Activated CD4-positive, alpha-beta T cell treated with anti-CD3 and anti-CD28 coated beads, Interleukin-2, amount 10 ng/mL, durations not matched to agents 24 days and 14 days (primary cell): ENCODE data around the gene ANKRD13C. TPM values are rescaled to one million over a fixed set of nuclear protein-coding genes. Genes with fewer than 3 reads are reported as not detected.
"Not testable (repeated sequence)": the region's sequence is repeated elsewhere in the genome, so short reads cannot be mapped to it uniquely, and the experiment has no call there.

Source experiments
- DNase-seq: peaks from one replicate; pipeline ENCODE4 v3.0.0; 2022
- H3K27ac Mint-ChIP-seq: one replicate; pipeline ENCODE4 v1.8.0; 2022; ENCODE audit warnings: mild to moderate bottlenecking, mixed read lengths
- H3K27me3 Mint-ChIP-seq: one replicate; pipeline ENCODE4 v1.8.0; 2022; ENCODE audit warnings: mixed read lengths
- H3K36me3 Mint-ChIP-seq: one replicate; pipeline ENCODE4 v1.8.0; 2022; ENCODE audit warnings: low read depth, mild to moderate bottlenecking, mixed read lengths
- H3K4me1 Mint-ChIP-seq: one replicate; pipeline ENCODE4 v1.8.0; 2021; ENCODE audit warnings: mixed read lengths
- H3K4me3 Mint-ChIP-seq: one replicate; pipeline ENCODE4 v1.8.0; 2022; ENCODE audit warnings: mild to moderate bottlenecking, moderate library complexity, mixed read lengths
- H3K9me3 Mint-ChIP-seq: one replicate; pipeline ENCODE4 v1.8.0; 2021; ENCODE audit warnings: mixed read lengths
- intact Hi-C: fragments of 100-400 bp; cut with micrococcal nuclease; formaldehyde crosslinking; loops from one replicate; pipeline ENCODE4 v1.15.1; 2023
- total RNA-seq: library from RNA; stranded (reverse); gene quantifications from 2 replicates; pipeline ENCODE4 v1.2.3, GENCODE V29; 2022

ANKRD13C gene
- total RNA-seq, 1 donor from 2014 or later = 24.6 TPM

DNA sequence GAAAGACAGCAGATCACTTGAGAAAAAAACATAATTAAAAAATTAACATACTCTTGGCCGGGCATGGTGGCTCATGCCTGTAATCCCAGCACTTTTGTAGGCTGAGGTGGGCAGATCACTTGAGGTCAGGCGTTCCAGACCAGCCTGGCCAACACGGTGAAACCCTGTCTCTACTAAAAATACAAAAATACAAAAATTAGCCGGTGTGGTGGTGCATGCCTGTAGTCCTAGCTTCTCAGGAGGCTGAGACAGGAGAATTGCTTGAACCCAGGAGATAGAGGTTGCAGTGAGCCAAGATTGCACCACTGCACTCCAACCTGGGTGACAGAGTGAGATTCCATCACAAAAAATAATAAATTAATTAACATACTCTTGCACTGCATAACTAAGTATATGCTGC is 4.7 kb downstream of the ANKRD13C start:
- H3K4me1 Mint-ChIP-seq = peaks cover 37% of the 10 kb centered on the region
- not testable (repeated sequence) for H3K9me3 Mint-ChIP-seq, H3K27me3 Mint-ChIP-seq, H3K27ac Mint-ChIP-seq, H3K4me3 Mint-ChIP-seq, DNase-seq
- intact Hi-C loops = loop anchor here (5.0 to 10.0 kb wide), 3 partner anchors 32 to 155 kb away; no protein-coding TSS in a partner anchor
- peaks cover 41% of the 10 kb centered on the region for H3K36me3 Mint-ChIP-seq

DNA sequence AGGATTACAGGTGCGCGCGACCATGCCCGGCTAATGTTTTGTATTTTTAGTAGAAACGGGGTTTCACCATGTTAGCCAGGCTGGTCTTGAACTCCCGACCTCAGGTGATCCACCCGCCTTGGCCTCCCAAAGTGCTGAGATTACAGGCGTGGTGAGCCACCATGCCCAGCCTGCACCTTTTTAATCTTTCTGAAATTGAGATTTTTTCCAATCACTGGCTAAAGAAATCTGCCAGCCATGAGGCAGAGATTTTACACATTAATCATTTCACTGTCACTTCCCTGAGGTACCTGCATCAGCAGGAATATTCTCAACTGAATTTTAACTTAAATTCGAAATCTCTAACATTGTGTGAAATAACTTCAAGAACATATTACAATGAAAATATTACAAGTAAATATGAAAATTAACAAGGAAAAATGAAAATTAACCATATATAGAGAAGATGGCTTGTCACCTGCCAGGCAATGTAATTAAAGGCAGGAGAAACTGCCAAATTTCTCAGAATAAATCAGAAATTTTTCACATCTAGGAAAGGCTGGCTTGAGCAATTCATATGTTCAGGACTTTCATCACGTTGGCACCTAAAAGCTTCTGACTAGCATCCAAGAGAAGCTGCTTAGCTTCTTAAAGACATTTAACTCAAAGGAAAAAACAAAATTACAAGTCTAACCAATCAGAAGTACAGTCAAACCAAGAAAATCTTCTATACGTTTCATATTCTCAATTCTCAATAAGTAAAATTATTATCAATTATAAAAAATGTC is 5.9 kb downstream of the ANKRD13C start:
- H3K27ac Mint-ChIP-seq = no peak overlapping the region
- H3K27me3 Mint-ChIP-seq = no peaks in the 10 kb centered on the region
- H3K36me3 Mint-ChIP-seq = peaks cover 40% of the 10 kb centered on the region
- H3K4me3 Mint-ChIP-seq = no peak overlapping the region
- no peaks in the 10 kb centered on the region for H3K9me3 Mint-ChIP-seq
- peaks cover 36% of the 10 kb centered on the region for H3K4me1 Mint-ChIP-seq
- DNase-seq = no peak
- intact Hi-C loops = no loop called here

DNA sequence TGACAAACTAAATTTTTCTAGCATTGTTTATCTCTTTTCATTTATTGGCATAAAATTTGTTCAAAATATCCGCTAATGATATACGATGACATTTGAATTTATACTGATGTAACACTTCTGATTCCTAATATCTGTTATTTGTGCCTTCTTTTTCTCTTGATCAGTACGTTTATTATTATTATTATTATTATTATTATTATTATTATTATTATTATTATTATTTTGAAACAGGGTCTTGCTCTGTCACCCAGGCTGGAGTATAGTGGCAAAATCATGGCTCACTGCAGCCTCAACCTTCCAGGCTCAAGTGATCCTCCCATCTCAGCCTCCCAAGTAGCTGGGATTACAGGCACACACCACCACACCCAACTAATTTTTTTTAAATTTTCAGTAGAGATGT is 14.9 kb downstream of the ANKRD13C start:
- H3K27me3 Mint-ChIP-seq, H3K27ac Mint-ChIP-seq, H3K4me3 Mint-ChIP-seq, DNase-seq, H3K4me1 Mint-ChIP-seq, intact Hi-C loops, H3K9me3 Mint-ChIP-seq: not testable (repeated sequence)
- H3K36me3 Mint-ChIP-seq = peaks cover 18% of the 10 kb centered on the region

DNA sequence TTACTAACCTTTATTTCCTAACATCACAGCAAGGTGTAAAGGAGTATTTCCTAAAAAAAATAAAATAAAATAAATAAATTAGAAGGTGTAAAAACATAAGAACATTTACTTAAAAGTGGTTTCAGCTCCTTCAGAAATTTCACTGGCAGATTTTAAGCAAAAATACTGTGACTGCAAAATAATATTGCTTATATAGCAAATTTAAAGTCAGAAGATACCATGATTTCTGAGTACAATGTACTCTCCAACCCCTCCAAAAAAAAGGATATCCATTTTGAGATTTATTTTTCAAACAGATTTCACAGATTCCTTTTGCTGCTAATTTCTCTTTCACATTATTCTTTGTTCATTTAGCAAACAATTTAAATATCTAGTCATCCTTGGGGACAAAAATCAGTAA is 18.5 kb downstream of the ANKRD13C start:
- DNase-seq = no peak
- Mint-ChIP-seq H3K9me3 (no peaks in the 10 kb centered on the region), H3K27ac (no peak overlapping the region), H3K4me3 (no peak overlapping the region), H3K36me3 (peaks cover 23% of the 10 kb centered on the region), H3K4me1 (peaks cover 2% of the 10 kb centered on the region), H3K27me3 (no peaks in the 10 kb centered on the region)
- intact Hi-C loops = no loop called here

DNA sequence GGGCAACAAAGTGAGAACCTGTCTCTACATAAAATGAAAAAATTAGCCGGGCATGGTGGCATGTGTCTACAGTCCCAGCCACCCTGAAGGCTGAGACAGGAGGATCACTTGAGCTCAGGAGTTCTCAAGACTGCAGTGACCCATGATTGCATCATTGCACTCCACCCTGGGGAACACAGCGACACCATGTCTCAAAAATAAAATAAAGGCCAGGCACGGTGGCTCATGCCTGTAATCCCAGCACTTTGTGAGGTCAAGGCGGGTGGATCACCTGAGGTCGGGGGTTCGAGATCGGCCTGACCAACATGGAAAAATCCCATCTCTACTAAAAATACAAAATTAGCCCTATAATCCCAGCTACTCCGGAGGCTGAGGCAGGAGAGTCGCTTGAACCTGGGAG is 20.1 kb downstream of the ANKRD13C start:
- Mint-ChIP-seq H3K4me3 (no peak overlapping the region), H3K4me1 (peaks cover 2% of the 10 kb centered on the region), H3K9me3 (no peaks in the 10 kb centered on the region), H3K36me3 (peaks cover 25% of the 10 kb centered on the region), H3K27ac (no peak overlapping the region), H3K27me3 (no peaks in the 10 kb centered on the region)
- intact Hi-C loops = no loop called here
- DNase-seq = no peak

DNA sequence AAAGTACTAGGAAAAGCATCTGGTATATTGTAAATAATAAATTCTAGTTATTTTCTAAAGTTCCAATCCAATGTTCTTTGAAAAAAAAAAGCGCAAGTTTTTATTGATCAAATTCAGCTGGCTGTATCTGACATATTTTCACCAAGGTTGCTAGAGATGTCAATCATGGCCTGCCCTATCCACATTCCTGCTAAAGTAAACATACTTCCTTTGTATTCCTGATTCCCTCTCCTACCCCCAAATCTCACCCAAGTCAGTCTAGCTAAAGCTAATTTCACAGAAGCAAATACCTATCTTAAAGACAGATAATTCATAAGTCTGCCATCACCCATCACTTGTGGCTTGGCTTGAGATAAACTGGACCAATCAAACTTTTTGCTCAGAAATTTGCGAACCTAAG is 21.3 kb downstream of the ANKRD13C start:
- Mint-ChIP-seq H3K27ac (peak overlapping the region; percentile 13), H3K4me3 (no peak overlapping the region), H3K4me1 (peaks cover 2% of the 10 kb centered on the region), H3K9me3 (no peaks in the 10 kb centered on the region), H3K27me3 (no peaks in the 10 kb centered on the region), H3K36me3 (peaks cover 22% of the 10 kb centered on the region)
- intact Hi-C loops = no loop called here
- DNase-seq = no peak

DNA sequence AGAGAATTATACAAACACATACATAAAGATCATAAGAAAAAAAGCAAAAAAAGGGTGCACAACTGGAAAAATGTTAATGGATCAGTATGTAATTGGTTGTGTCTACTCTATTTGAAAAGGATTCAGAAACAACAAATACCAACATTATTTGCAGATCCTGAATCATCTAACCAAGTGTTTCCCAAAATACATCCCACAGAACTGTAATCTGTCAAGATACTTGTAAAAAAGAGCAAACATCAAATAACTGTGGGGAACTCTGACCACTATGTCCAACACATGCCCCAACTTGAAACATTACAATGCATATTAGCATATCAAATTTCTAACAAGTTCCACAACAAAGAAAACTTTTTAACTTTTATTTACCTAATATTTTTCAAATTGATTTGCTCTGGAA is 22.6 kb downstream of the ANKRD13C start:
- no peak for DNase-seq
- H3K36me3 Mint-ChIP-seq = peaks cover 18% of the 10 kb centered on the region
- peaks cover 4% of the 10 kb centered on the region for H3K4me1 Mint-ChIP-seq
- no peaks in the 10 kb centered on the region for H3K27me3 Mint-ChIP-seq
- intact Hi-C loops = no loop called here
- H3K27ac Mint-ChIP-seq = no peak overlapping the region
- no peak overlapping the region for H3K4me3 Mint-ChIP-seq
- H3K9me3 Mint-ChIP-seq = no peaks in the 10 kb centered on the region

DNA sequence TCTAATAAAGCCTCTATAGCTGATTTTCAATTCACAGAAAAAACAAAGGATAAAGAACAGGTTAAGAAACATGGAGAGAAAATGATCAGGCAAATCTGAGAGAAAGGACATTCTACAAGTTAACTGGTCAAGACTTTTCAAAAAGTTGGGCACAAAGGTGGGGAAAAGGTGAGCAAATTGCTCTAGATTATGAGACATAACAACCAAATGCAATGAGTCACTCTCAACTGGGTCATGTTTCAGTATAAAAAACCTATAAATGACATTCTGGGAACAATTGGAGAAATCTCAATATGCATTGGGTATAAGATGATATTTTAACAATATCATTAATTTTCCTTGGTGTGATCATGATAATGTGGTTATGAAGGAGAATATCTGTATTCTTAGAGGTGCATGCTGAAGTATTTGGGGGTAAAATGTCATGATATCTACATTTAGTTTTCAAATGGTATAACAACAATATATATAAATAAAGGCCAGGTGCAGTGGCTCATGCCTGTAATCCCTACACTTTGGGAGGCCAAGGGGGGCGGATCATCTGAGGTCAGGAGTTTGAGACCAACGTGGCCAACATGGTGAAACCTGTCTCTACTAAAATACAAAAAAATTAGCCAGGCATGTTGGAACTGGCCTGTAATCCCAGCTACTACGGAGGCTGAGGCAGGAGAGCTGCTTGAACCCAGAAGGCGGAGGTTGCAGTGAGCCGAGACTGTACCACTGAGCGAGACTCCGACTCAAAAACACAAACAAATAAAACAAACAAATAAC is 27.0 kb downstream of the ANKRD13C start:
- peaks cover 2% of the 10 kb centered on the region for H3K4me1 Mint-ChIP-seq
- H3K27ac Mint-ChIP-seq = no peak overlapping the region
- H3K36me3 Mint-ChIP-seq = peaks cover 16% of the 10 kb centered on the region
- DNase-seq = no peak
- H3K9me3 Mint-ChIP-seq = no peaks in the 10 kb centered on the region
- intact Hi-C loops = no loop called here
- no peak overlapping the region for H3K4me3 Mint-ChIP-seq
- H3K27me3 Mint-ChIP-seq = no peaks in the 10 kb centered on the region

DNA sequence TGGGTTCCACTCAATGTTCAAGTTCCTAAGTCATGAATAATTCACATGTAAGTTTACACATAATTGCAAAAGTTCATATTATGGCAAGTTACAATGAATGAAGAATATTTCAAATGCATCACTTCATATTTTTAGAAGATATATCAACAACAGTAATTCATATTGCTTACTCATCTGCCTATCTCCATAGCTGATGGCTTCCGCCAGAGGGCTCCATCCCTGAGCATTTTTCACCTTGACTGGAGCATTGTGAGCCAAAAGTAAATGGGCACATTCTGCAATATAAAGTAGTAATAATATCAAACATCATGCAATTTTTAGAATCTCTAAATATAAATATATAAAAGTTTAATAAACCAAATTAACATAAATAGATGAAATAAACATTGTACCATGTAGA is 29.8 kb downstream of the ANKRD13C start:
- DNase-seq = no peak
- H3K27ac Mint-ChIP-seq = no peak overlapping the region
- H3K36me3 Mint-ChIP-seq = peaks cover 15% of the 10 kb centered on the region
- H3K27me3 Mint-ChIP-seq = no peaks in the 10 kb centered on the region
- H3K4me1 Mint-ChIP-seq = peaks cover 2% of the 10 kb centered on the region
- H3K9me3 Mint-ChIP-seq = no peaks in the 10 kb centered on the region
- H3K4me3 Mint-ChIP-seq = no peak overlapping the region
- intact Hi-C loops = no loop called here

DNA sequence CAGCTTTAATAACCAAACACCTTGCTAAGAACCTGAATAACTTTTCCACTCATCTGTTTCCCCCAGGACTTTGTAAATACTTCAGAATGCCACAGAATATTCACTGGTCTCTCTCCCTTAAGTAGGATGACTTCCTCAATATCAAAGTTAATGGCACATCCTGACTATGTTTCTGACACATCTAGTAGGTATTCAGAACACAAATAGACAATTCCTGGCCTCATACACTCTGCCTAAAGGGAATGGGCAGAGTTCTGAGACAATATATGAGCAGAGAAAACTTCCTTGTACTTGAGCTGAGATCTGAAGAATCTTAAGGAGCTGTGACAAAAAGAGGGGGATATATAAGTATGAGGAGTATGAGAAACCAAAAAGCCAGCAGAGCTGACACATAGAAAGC is 34.8 kb downstream of the ANKRD13C start:
- no peaks in the 10 kb centered on the region for H3K9me3 Mint-ChIP-seq
- H3K4me1 Mint-ChIP-seq = peaks cover 2% of the 10 kb centered on the region
- intact Hi-C loops = loop anchor here (5.0 kb wide), 1 partner anchor 33 kb away; the partner anchor contains the start of gene ANKRD13C
- H3K27me3 Mint-ChIP-seq = no peaks in the 10 kb centered on the region
- H3K27ac Mint-ChIP-seq = no peak overlapping the region
- H3K4me3 Mint-ChIP-seq = no peak overlapping the region
- DNase-seq = no peak
- peaks cover 14% of the 10 kb centered on the region for H3K36me3 Mint-ChIP-seq

DNA sequence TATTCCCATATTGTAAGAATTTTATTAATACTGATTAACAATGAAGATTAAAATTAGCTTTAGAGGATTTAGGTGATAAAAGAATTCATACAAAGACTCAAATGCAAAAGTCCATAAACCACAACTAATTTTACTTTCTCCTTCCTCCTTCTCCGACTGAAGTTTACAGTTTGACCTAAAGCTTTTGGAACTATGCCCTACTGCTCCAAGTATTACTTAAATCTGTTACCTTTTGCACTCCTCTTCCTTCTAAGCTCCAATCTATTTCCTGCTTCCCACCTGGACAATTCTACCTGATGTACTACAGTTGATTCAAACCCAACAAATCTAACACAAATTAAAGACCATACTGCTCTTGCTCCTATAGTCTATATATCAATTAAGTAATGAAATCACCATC is 36.3 kb downstream of the ANKRD13C start:
- DNase-seq = no peak
- H3K27ac Mint-ChIP-seq = no peak overlapping the region
- no peaks in the 10 kb centered on the region for H3K27me3 Mint-ChIP-seq
- H3K9me3 Mint-ChIP-seq = no peaks in the 10 kb centered on the region
- intact Hi-C loops = loop anchor here (5.0 kb wide), 1 partner anchor 34 kb away; the partner anchor contains the start of gene ANKRD13C
- peaks cover 2% of the 10 kb centered on the region for H3K4me1 Mint-ChIP-seq
- H3K36me3 Mint-ChIP-seq = peaks cover 11% of the 10 kb centered on the region
- H3K4me3 Mint-ChIP-seq = no peak overlapping the region

DNA sequence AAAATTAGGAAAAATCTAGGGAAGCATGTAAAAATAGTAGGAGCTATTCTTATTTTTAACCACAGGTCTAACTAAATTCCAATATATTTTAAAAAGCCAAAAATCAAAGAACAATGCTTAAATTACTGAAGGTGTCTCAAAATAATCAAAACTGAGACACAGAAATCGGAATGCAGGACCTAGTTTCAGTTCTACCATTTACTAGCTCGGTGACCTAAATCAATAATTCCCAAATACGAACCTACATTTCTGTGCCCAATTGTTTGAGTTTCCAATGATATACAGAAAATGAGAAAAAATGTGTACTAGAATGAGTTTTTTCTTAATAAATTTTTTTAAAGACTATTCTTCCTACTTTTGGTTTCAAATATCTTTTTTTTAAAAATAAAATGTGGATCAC is 37.4 kb downstream of the ANKRD13C start:
- H3K27ac Mint-ChIP-seq = no peak overlapping the region
- no peak for DNase-seq
- intact Hi-C loops = loop anchor here (5.0 kb wide), 1 partner anchor 35 kb away; the partner anchor contains the start of gene ANKRD13C
- H3K4me1 Mint-ChIP-seq = peaks cover 2% of the 10 kb centered on the region
- H3K36me3 Mint-ChIP-seq = peaks cover 11% of the 10 kb centered on the region
- no peaks in the 10 kb centered on the region for H3K27me3 Mint-ChIP-seq
- H3K4me3 Mint-ChIP-seq = no peak overlapping the region
- no peaks in the 10 kb centered on the region for H3K9me3 Mint-ChIP-seq

DNA sequence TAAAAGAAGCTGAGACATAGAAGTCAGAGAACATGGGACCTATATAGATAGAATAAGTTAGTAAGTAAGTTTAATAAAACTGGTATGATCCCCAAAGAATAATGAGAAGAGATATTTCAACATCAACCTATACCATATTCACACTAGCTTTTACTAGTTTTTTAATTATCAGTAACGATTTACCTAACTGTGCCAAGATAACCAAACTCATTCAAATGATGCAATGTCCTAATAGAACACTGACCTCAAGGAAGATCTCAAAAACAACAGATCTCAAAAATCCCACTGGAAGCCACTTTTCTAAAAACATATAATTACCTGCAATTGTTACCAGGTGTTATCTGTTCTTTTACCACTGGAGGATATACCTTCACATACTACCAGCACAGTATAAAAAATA is 38.7 kb downstream of the ANKRD13C start:
- H3K9me3 Mint-ChIP-seq = no peaks in the 10 kb centered on the region
- DNase-seq = no peak
- H3K27ac Mint-ChIP-seq = no peak overlapping the region
- H3K4me1 Mint-ChIP-seq = peaks cover 2% of the 10 kb centered on the region
- H3K36me3 Mint-ChIP-seq = peaks cover 9% of the 10 kb centered on the region
- H3K4me3 Mint-ChIP-seq = no peak overlapping the region
- no peaks in the 10 kb centered on the region for H3K27me3 Mint-ChIP-seq
- intact Hi-C loops = loop anchor here (5.0 kb wide), 1 partner anchor 37 kb away; the partner anchor contains the start of gene ANKRD13C

DNA sequence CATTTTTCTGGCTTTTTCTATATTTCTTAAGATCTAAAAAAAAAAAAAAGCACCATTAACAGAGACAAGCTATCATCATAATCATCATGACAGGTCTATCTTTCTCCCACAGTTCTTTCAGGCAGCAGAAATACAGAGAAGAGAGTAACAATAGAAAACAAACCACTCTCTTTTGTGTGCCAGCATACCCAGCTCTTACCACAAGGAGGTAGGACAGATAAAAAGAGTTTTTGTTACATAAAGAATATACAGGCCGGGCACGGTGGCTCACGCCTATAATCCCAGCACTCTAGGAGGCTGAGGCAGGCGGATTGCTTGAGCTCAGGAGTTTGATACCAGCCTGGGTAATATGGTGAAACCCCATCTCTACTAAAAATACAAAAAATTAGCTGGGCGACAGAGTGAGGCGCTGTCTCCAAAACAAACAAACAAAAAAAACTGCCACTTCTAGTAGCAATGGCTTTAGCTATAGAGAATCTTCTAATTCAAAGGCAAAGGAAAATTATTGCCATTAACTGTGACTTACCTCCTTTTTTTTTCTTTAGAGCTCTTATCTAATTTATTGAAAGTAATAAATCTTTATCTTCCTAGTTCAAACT is 39.7 kb downstream of the ANKRD13C start:
- H3K4me1 Mint-ChIP-seq = peaks cover 2% of the 10 kb centered on the region
- H3K27ac Mint-ChIP-seq = no peak overlapping the region
- H3K36me3 Mint-ChIP-seq = peaks cover 7% of the 10 kb centered on the region
- DNase-seq = no peak
- H3K4me3 Mint-ChIP-seq = no peak overlapping the region
- H3K27me3 Mint-ChIP-seq = no peaks in the 10 kb centered on the region
- intact Hi-C loops = loop anchor here (5.0 kb wide), 1 partner anchor 37 kb away; the partner anchor contains the start of gene ANKRD13C
- H3K9me3 Mint-ChIP-seq = no peaks in the 10 kb centered on the region
